ENCODE measurements around the gene PPM1H. TPM values are rescaled to one million over a fixed set of nuclear protein-coding genes. Genes with fewer than 3 reads are reported as not detected.

The PPM1H gene
- total RNA-seq, 4 donors from 2014 or later: 0.09 to 7.6 (median 0.76) TPM; not detected in 1

GRCh38 chr12:62722971-62723680 is 211.8 kb downstream of the PPM1H start:
- Histone ChIP-seq H3K4me3 (no peak overlapping the region), H3K27ac (peak overlapping the region in 1 of 4 donors; percentile 72), H3K9me3 (no peaks in the 10 kb centered on the region), H3K4me1 (peaks cover 6 to 26% (median 16%) of the 10 kb centered on the region in 3 donors), H3K27me3 (no peaks in the 10 kb centered on the region), H3K36me3 (no peaks in the 10 kb centered on the region)
- 84 to 91% methylated on average over 3 of the region's 3 CpGs for WGBS, 2 donors
- intact Hi-C loops (cut with DNase I): no loop called here
- DNase-seq: no peak
- TF ChIP-seq POLR2A (IDR thresholded peaks at IDR 0.05) (no peak), CTCF (IDR thresholded peaks at IDR 0.05) (no peak)

GRCh38 chr12:62720661-62721330 is 214.2 kb downstream of the PPM1H start:
- Histone ChIP-seq H3K27me3 (no peaks in the 10 kb centered on the region), H3K27ac (peak overlapping the region in 1 of 4 donors; percentile 1), H3K4me3 (no peak overlapping the region), H3K4me1 (peaks cover 6 to 42% (median 14%) of the 10 kb centered on the region in 3 donors), H3K9me3 (no peaks in the 10 kb centered on the region), H3K36me3 (no peaks in the 10 kb centered on the region)
- TF ChIP-seq CTCF (IDR thresholded peaks at IDR 0.05) (no peak), POLR2A (IDR thresholded peaks at IDR 0.05) (no peak)
- DNase-seq: no peak
- 71 to 83% methylated on average over 8 of the region's 8 CpGs for WGBS, 2 donors
- intact Hi-C loops (cut with DNase I): no loop called here

- H3K27ac ChIP-seq: no peak overlapping the region
- intact Hi-C loops (cut with DNase I): no loop called here
- TF ChIP-seq POLR2A (IDR thresholded peaks at IDR 0.05) (no peak), CTCF (IDR thresholded peaks at IDR 0.05) (no peak)
Measured at GRCh38 chr12:62720025-62720424, 214.9 kb downstream of the PPM1H start.

GRCh38 chr12:62718762-62719426 is 216.1 kb downstream of the PPM1H start:
- no peaks in the 10 kb centered on the region for H3K27me3 ChIP-seq
- intact Hi-C loops (cut with DNase I): no loop called here
- no peak for DNase-seq
- H3K27ac ChIP-seq: peak overlapping the region in 1 of 4 donors; percentile 4
- H3K4me1 ChIP-seq: peaks cover 0 to 38% (median under 1%) of the 10 kb centered on the region in 3 donors
- no peak overlapping the region for H3K4me3 ChIP-seq
- H3K36me3 ChIP-seq: no peaks in the 10 kb centered on the region
- no peaks in the 10 kb centered on the region for H3K9me3 ChIP-seq
- TF ChIP-seq POLR2A (IDR thresholded peaks at IDR 0.05): no peak
- no peak for TF ChIP-seq CTCF (IDR thresholded peaks at IDR 0.05)
- 85 to 93% methylated on average over 2 of the region's 2 CpGs for WGBS, 2 donors

More at GRCh38 chr12:62720025-62720424, 214.9 kb downstream of the PPM1H start:
- H3K4me1 ChIP-seq: peaks cover 6 to 42% (median 7%) of the 10 kb centered on the region in 3 donors
- no peaks in the 10 kb centered on the region for H3K9me3 ChIP-seq
- no peak overlapping the region for H3K4me3 ChIP-seq
- DNase-seq: no peak
- H3K36me3 ChIP-seq: no peaks in the 10 kb centered on the region
- WGBS, 2 donors: 85 to 88% methylated on average over 1 to 2 of the region's 2 CpGs
- H3K27me3 ChIP-seq: no peaks in the 10 kb centered on the region

GRCh38 chr12:62717643-62718042 is 217.3 kb downstream of the PPM1H start:
- WGBS, 2 donors: 90 to 91% methylated on average over 1 of the region's 1 CpG
- TF ChIP-seq POLR2A (IDR thresholded peaks at IDR 0.05): no peak
- no peak for TF ChIP-seq CTCF (IDR thresholded peaks at IDR 0.05)

More at GRCh38 chr12:62717643-62718042, 217.3 kb downstream of the PPM1H start:
- H3K27me3 ChIP-seq: no peaks in the 10 kb centered on the region
- intact Hi-C loops (cut with DNase I): no loop called here
- peak overlapping the region in 1 of 4 donors; percentile 5 for H3K27ac ChIP-seq
- no peak for DNase-seq
- H3K4me3 ChIP-seq: no peak overlapping the region
- no peaks in the 10 kb centered on the region for H3K36me3 ChIP-seq
- no peaks in the 10 kb centered on the region for H3K9me3 ChIP-seq
- H3K4me1 ChIP-seq: peaks cover 0 to 33% (median 0%) of the 10 kb centered on the region in 3 donors
